Caco-2 (cell line): ENCODE data around the gene PLEK2. TPM values are rescaled to one million over a fixed set of nuclear protein-coding genes. Genes with fewer than 3 reads are reported as not detected.

Source experiments
- BruUV-seq: library from RNA; stranded (reverse); fragments of 400-500 nt; replicated peaks from 2 replicates; lab custom pipeline; 2021; lab: Mats Ljungman, UMichigan
- CTCF ChIA-PET: fragments of 300-600 bp; sonication (Branson Sonifier 250); formaldehyde crosslinking; loops from one replicate; lab custom pipeline; 2022; ENCODE audit warnings: antibody characterized with exemption; lab: Charles Lee
- POLR2A ChIA-PET: fragments of 300-600 bp; sonication (Branson Sonifier 250); formaldehyde crosslinking; loops from one replicate; lab custom pipeline; 2022; ENCODE audit warnings: antibody characterized with exemption; lab: Charles Lee
- DNase-seq, 2 experiments: peaks; one replicate each; pipeline versions ENCODE4 v3.0.0 to v3.0.0-alpha.2; 2020 to 2022
- H3K27me3 ChIP-seq: replicated peaks from 2 replicates; pipeline ENCODE4 v1.6.0; 2011; ENCODE audit warnings: low read length; ENCODE audit not compliant: control insufficient read depth, insufficient read depth
- H3K36me3 ChIP-seq: 2 replicates; pipeline ENCODE4 v1.5.1; 2011; ENCODE audit warnings: low read length; ENCODE audit not compliant: control insufficient read depth, insufficient read depth
- H3K4me1 ChIP-seq: fragments of 250-450 bp; sonication (Bioruptor Pico); 2 replicates; pipeline ENCODE4 v1.5.1; 2020; ENCODE audit warnings: mild to moderate bottlenecking
- H3K4me3 ChIP-seq: 2 replicates; pipeline ENCODE4 v1.5.1; 2011; ENCODE audit warnings: low read depth, mild to moderate bottlenecking, control low read depth, low read length
- H3K9me3 ChIP-seq: fragments of 250-450 bp; sonication (Bioruptor Pico); 2 replicates; pipeline ENCODE4 v1.5.1; 2020; ENCODE audit warnings: mild to moderate bottlenecking, moderate library complexity
- H3K27ac Mint-ChIP-seq: one replicate; pipeline ENCODE4 v1.8.0; 2022; ENCODE audit warnings: mixed read lengths; ENCODE audit not compliant: unreplicated experiment
- H3K27me3 Mint-ChIP-seq: one replicate; pipeline ENCODE4 v1.8.0; 2022; ENCODE audit warnings: mixed read lengths; ENCODE audit not compliant: insufficient read depth, unreplicated experiment
- H3K36me3 Mint-ChIP-seq: one replicate; pipeline ENCODE4 v1.8.0; 2022; ENCODE audit warnings: mild to moderate bottlenecking, mixed read lengths; ENCODE audit not compliant: insufficient read depth, unreplicated experiment
- H3K4me1 Mint-ChIP-seq: one replicate; pipeline ENCODE4 v1.8.0; 2022; ENCODE audit warnings: low read depth, mixed read lengths; ENCODE audit not compliant: unreplicated experiment
- H3K4me3 Mint-ChIP-seq: one replicate; pipeline ENCODE4 v1.8.0; 2022; ENCODE audit warnings: mild to moderate bottlenecking, moderate library complexity, mixed read lengths; ENCODE audit not compliant: unreplicated experiment
- H3K9me3 Mint-ChIP-seq: one replicate; pipeline ENCODE4 v1.8.0; 2022; ENCODE audit warnings: mixed read lengths; ENCODE audit not compliant: unreplicated experiment
- intact Hi-C: fragments of 100-400 bp; cut with micrococcal nuclease; formaldehyde crosslinking; loops from one replicate; pipeline ENCODE4 v1.10.0; 2022; ENCODE audit not compliant: unreplicated experiment
- total RNA-seq: library from RNA; stranded (reverse); gene quantifications from 2 replicates; pipeline ENCODE4 v1.2.3, GENCODE V29; 2022
- TF ChIP-seq, protein P1 (sequence below), 2 experiments: fragments of 200-600 bp in 1 of 2; IDR thresholded peaks; 1 replicate in 1 of 2; 2 replicates in 1 of 2; pipeline versions ENCODE4 v1.5.1 to v1.8.0; 2011 to 2022; ENCODE audit warnings: antibody characterized with exemption in 1 of 2, control low read depth in 1 of 2, inconsistent platforms in 1 of 2, low read depth in 1 of 2, low read length in 1 of 2, mild to moderate bottlenecking in 1 of 2, moderate library complexity in 1 of 2; ENCODE audit not compliant: insufficient read depth in 1 of 2, severe bottlenecking in 1 of 2, unreplicated experiment in 1 of 2

Gene PLEK2
- total RNA-seq, 1 experiment from 2014 or later, result 36.5 TPM

DNA sequence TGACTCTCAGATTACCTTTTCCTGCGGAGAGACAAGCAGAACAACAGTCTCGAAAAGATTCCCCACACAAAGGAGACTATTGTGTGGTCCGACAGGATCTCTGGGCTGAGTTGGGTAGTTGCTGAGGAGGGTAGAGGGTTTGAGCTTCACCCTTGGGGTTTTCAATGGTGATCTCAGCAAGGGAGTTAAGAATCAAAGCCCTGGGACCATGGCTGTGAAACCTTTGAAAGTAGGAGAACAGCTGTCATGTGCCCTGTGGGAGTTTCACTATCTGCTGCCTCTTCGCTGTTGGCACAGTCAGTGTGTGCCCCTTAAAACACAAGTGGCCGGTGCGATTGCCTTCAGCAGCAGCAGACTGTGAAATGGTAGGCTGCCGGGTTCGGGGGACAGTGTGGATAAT lies 14.2 kb upstream of the PLEK2 start:
- H3K27me3 ChIP-seq, result no peaks in the 10 kb centered on the region
- BruUV-seq, result no TSS peak
- Mint-ChIP-seq H3K27ac (no peak overlapping the region), H3K4me3 (no peak overlapping the region), H3K36me3 (no peaks in the 10 kb centered on the region), H3K27me3 (no peaks in the 10 kb centered on the region), H3K9me3 (no peaks in the 10 kb centered on the region), H3K4me1 (peaks cover 10% of the 10 kb centered on the region)
- H3K4me1 ChIP-seq, result peaks cover 22% of the 10 kb centered on the region
- TF ChIP-seq, protein P1, sequence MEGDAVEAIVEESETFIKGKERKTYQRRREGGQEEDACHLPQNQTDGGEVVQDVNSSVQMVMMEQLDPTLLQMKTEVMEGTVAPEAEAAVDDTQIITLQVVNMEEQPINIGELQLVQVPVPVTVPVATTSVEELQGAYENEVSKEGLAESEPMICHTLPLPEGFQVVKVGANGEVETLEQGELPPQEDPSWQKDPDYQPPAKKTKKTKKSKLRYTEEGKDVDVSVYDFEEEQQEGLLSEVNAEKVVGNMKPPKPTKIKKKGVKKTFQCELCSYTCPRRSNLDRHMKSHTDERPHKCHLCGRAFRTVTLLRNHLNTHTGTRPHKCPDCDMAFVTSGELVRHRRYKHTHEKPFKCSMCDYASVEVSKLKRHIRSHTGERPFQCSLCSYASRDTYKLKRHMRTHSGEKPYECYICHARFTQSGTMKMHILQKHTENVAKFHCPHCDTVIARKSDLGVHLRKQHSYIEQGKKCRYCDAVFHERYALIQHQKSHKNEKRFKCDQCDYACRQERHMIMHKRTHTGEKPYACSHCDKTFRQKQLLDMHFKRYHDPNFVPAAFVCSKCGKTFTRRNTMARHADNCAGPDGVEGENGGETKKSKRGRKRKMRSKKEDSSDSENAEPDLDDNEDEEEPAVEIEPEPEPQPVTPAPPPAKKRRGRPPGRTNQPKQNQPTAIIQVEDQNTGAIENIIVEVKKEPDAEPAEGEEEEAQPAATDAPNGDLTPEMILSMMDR (IDR thresholded peaks at IDR 0.05; ENCODE audit: insufficient read depth in 1 of 2, low read depth in 1 of 2, low read length in 1 of 2, severe bottlenecking in 1 of 2, unreplicated experiment in 1 of 2), result no peak
- CTCF ChIA-PET, result interaction anchor here (0.6 to 3.8 kb wide), 11 partner anchors 13 to 278 kb away, joined by 3 to 49 read pairs (median 7); partner anchors contain the start of gene PLEK2
- intact Hi-C loops, result loop anchor here (2.0 kb wide), 4 partner anchors 21 to 279 kb away; no protein-coding TSS in a partner anchor
- DNase-seq, result no peak
- H3K9me3 ChIP-seq, result no peaks in the 10 kb centered on the region
- POLR2A ChIA-PET, result no interaction called here
- no peaks in the 10 kb centered on the region for H3K36me3 ChIP-seq
- H3K4me3 ChIP-seq, result no peak overlapping the region

GRCh38 chr14:67425608-67426007 lies 13.6 kb upstream of the PLEK2 start:
- Mint-ChIP-seq H3K9me3 (no peaks in the 10 kb centered on the region), H3K36me3 (no peaks in the 10 kb centered on the region), H3K27ac (no peak overlapping the region), H3K4me3 (no peak overlapping the region), H3K27me3 (no peaks in the 10 kb centered on the region), H3K4me1 (peaks cover 10% of the 10 kb centered on the region)
- POLR2A ChIA-PET, result no interaction called here
- H3K36me3 ChIP-seq, result no peaks in the 10 kb centered on the region
- H3K4me3 ChIP-seq, result no peak overlapping the region
- TF ChIP-seq, protein P1 (IDR thresholded peaks at IDR 0.05; ENCODE audit: insufficient read depth in 1 of 2, low read depth in 1 of 2, low read length in 1 of 2, severe bottlenecking in 1 of 2, unreplicated experiment in 1 of 2), result no peak
- BruUV-seq, result no TSS peak
- intact Hi-C loops, result loop anchor here (2.0 kb wide), 4 partner anchors 21 to 279 kb away; no protein-coding TSS in a partner anchor
- peaks cover 22% of the 10 kb centered on the region for H3K4me1 ChIP-seq
- DNase-seq, result no peak
- no peaks in the 10 kb centered on the region for H3K27me3 ChIP-seq
- CTCF ChIA-PET, result interaction anchor here (3.8 kb wide), 1 partner anchor 279 kb away, joined by 27 read pairs; no protein-coding TSS in a partner anchor
- H3K9me3 ChIP-seq, result no peaks in the 10 kb centered on the region

DNA sequence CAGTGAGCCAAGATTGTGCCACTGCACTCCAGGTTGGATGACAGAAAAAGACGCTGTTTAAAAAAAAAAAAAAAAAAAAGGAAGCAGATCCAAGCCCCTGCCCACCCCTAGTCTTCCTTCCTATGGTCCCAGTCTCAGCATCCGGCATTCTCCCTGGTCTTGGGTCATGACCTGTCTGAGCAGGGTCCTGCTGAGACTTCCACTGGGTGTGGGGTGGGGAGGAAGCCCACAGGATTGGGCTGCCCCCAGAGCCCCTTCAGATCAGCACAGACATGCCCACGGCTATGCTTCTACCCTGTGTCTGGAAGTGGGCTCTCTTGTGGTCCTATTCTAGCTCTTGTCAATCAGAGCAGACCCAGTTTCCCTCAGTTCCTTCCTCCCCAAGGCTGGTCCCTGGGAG lies 12.6 kb upstream of the PLEK2 start:
- CTCF ChIA-PET, result interaction anchor here (1.2 kb wide), 1 partner anchor 147 kb away, joined by 6 read pairs; no protein-coding TSS in a partner anchor
- no peak overlapping the region for H3K4me3 Mint-ChIP-seq
- no peaks in the 10 kb centered on the region for H3K9me3 ChIP-seq
- no peaks in the 10 kb centered on the region for H3K27me3 Mint-ChIP-seq
- no TSS peak for BruUV-seq
- POLR2A ChIA-PET, result no interaction called here
- no peaks in the 10 kb centered on the region for H3K27me3 ChIP-seq
- H3K9me3 Mint-ChIP-seq, result no peaks in the 10 kb centered on the region
- TF ChIP-seq, protein P1 (IDR thresholded peaks at IDR 0.05; ENCODE audit: insufficient read depth in 1 of 2, low read depth in 1 of 2, low read length in 1 of 2, severe bottlenecking in 1 of 2, unreplicated experiment in 1 of 2), result no peak
- intact Hi-C loops, result no loop called here
- DNase-seq, result no peak
- no peak overlapping the region for H3K27ac Mint-ChIP-seq
- H3K36me3 Mint-ChIP-seq, result no peaks in the 10 kb centered on the region
- no peak overlapping the region for H3K4me3 ChIP-seq
- H3K36me3 ChIP-seq, result no peaks in the 10 kb centered on the region
- peaks cover 10% of the 10 kb centered on the region for H3K4me1 Mint-ChIP-seq
- H3K4me1 ChIP-seq, result peaks cover 17% of the 10 kb centered on the region
